ENCODE measurements around the gene AOPEP.

AOPEP gene

GRCh38 chr9:95091601-95092261, 365.2 kb downstream of the AOPEP start:
- DNase-seq = no peak

- no peak for DNase-seq
Observed at GRCh38 chr9:95092262-95093072, 366.0 kb downstream of the AOPEP start.

GRCh38 chr9:95093586-95093985, 367.1 kb downstream of the AOPEP start:
- no peak for DNase-seq

GRCh38 chr9:95094002-95094401, 367.5 kb downstream of the AOPEP start:
- no peak for DNase-seq

GRCh38 chr9:95095641-95096355, 369.3 kb downstream of the AOPEP start:
- DNase-seq = no peak

GRCh38 chr9:95096381-95096780, 369.9 kb downstream of the AOPEP start:
- DNase-seq = no peak

- no peak for DNase-seq
Observed at GRCh38 chr9:95096807-95097206, 370.3 kb downstream of the AOPEP start.

GRCh38 chr9:95097279-95097678, 370.8 kb downstream of the AOPEP start:
- DNase-seq = no peak

- no peak for DNase-seq
Observed at GRCh38 chr9:95098391-95098921, 372.0 kb downstream of the AOPEP start.

GRCh38 chr9:95099321-95100070, 373.0 kb downstream of the AOPEP start:
- DNase-seq = no peak

- DNase-seq = no peak
Observed at GRCh38 chr9:95100071-95100627, 373.6 kb downstream of the AOPEP start.

GRCh38 chr9:95101326-95101725, 374.8 kb downstream of the AOPEP start:
- no peak for DNase-seq

GRCh38 chr9:95102001-95102433, 375.5 kb downstream of the AOPEP start:
- no peak for DNase-seq

- DNase-seq = no peak
Observed at GRCh38 chr9:95102572-95102971, 376.1 kb downstream of the AOPEP start.

- DNase-seq = no peak
Observed at GRCh38 chr9:95103281-95103771, 376.8 kb downstream of the AOPEP start.

- no peak for DNase-seq
Observed at GRCh38 chr9:95103871-95104580, 377.5 kb downstream of the AOPEP start.

GRCh38 chr9:95104581-95104960, 378.1 kb downstream of the AOPEP start:
- DNase-seq = no peak

- DNase-seq = no peak
Observed at GRCh38 chr9:95104980-95105379, 378.5 kb downstream of the AOPEP start.

- DNase-seq = no peak
Observed at GRCh38 chr9:95105519-95106287, 379.2 kb downstream of the AOPEP start.

- no peak for DNase-seq
Observed at GRCh38 chr9:95107001-95107749, 380.7 kb downstream of the AOPEP start.
